C4-2B (cell line): ENCODE data around the gene AGBL1.

Source experiments
- ZFX ChIP-seq: fragments of 450-650 bp; IDR thresholded peaks from 2 replicates; pipeline ENCODE4 v1.6.1; 2017
- TF ChIP-seq, protein P1 (sequence below): fragments of 450-650 bp; conservative IDR thresholded peaks from 2 replicates; pipeline ENCODE4 v1.5.1; 2017; ENCODE audit warnings: mild to moderate bottlenecking

DNA sequence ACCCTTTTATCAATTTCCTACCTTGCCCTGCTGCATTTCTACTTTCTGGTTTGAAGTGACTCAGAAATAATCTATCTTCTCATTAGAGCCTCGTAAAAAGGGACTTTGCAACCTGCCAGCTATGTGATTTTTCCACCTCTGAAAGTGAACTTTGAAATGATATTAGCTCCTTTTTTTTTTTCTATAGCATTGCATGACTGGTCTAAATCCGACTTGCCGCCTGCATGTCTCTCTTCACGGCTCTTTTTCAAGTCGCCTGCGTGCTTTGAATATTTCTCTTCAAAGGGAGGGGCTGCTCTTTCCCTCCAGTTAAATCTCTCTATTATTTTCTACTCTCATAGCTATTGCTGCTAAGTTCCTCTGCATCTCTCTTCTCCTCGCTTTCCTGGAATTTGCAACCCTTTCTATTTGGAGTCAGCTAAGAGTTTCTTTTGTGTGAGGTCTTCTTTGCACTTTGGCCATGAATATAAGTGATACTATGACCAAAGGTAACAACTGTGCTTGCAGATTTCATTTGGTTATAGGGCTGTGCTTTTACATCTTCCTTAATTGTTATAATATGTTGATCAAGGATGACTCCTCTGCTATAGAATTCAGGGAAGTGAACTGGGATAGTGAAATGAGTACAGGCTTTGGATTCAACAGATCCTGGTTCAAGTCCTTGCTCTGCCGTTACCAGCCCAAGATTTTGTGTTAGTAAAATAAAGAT, 541.1 kb downstream of the AGBL1 start:
- TF ChIP-seq, protein P1, sequence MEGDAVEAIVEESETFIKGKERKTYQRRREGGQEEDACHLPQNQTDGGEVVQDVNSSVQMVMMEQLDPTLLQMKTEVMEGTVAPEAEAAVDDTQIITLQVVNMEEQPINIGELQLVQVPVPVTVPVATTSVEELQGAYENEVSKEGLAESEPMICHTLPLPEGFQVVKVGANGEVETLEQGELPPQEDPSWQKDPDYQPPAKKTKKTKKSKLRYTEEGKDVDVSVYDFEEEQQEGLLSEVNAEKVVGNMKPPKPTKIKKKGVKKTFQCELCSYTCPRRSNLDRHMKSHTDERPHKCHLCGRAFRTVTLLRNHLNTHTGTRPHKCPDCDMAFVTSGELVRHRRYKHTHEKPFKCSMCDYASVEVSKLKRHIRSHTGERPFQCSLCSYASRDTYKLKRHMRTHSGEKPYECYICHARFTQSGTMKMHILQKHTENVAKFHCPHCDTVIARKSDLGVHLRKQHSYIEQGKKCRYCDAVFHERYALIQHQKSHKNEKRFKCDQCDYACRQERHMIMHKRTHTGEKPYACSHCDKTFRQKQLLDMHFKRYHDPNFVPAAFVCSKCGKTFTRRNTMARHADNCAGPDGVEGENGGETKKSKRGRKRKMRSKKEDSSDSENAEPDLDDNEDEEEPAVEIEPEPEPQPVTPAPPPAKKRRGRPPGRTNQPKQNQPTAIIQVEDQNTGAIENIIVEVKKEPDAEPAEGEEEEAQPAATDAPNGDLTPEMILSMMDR: no peak
- no peak for TF ChIP-seq ZFX
